ES-I3 (cell line): ENCODE results near the gene BIN2.
"Not testable (repeated sequence)": the region's sequence is repeated elsewhere in the genome, so short reads cannot be mapped to it uniquely, and the experiment has no call there.

Experiments
- H3K36me3 ChIP-seq: 2 replicates; pipeline ENCODE4 v1.6.1; 2013; ENCODE audit warnings: mild to moderate bottlenecking, low read length, control low read depth, moderate library complexity; ENCODE audit not compliant: insufficient read depth
- H3K4me1 ChIP-seq: 2 replicates; pipeline ENCODE4 v1.6.1; 2013; ENCODE audit warnings: mild to moderate bottlenecking, control low read depth, low read length; ENCODE audit not compliant: insufficient read depth
- H3K9ac ChIP-seq: 2 replicates; pipeline ENCODE4 v1.6.1; 2013; ENCODE audit warnings: low read depth, mild to moderate bottlenecking, low read length, moderate library complexity
- H3K9me3 ChIP-seq: 2 replicates; pipeline ENCODE4 v1.6.1; 2013; ENCODE audit warnings: mild to moderate bottlenecking, low read length, moderate library complexity; ENCODE audit not compliant: control insufficient read depth, insufficient read depth

BIN2 gene

DNA sequence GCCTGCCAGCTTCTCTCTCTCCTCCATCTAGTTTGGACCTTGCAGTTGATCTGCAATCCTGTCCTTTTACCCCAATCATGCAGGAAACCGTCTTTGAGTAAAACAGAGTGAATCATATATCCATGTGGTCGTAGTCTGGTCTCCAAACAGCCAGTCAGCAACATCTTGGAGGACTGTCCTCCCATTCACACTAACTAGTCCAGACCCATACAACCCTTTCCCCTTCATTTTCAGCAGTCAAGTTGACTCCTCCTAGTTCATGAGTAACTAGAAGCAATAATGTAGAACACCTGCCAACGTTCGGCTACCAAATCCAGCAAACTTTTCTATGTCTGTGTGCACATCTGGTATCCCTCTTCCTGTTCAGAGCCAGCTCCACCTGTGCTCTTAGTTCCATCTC, 10.8 kb upstream of the BIN2 start:
- Histone ChIP-seq H3K36me3 (no peaks in the 10 kb centered on the region), H3K9me3 (no peaks in the 10 kb centered on the region), H3K4me1 (no peaks in the 10 kb centered on the region), H3K9ac (no peak overlapping the region)

DNA sequence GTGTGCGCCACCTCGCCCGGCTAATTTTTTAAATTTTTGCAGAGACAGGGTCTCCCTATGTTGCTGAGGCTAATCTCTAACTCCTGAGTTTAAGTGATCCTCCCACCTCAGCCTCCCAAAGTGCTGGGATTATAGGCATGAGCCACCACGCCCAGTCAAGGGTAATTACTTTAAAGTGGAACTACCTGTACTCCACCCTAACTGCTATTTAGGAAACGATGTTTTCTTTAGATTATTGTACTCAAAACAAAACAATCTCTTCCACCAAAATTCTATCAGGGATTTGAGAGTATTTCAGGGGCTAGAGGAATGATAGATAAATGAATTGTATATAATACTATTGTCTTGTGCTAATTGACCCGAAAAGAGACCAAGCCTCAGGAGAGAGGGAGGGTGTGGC, 9.6 kb upstream of the BIN2 start:
- Histone ChIP-seq H3K9ac (no peak overlapping the region), H3K9me3 (no peaks in the 10 kb centered on the region), H3K4me1 (no peaks in the 10 kb centered on the region), H3K36me3 (no peaks in the 10 kb centered on the region)

DNA sequence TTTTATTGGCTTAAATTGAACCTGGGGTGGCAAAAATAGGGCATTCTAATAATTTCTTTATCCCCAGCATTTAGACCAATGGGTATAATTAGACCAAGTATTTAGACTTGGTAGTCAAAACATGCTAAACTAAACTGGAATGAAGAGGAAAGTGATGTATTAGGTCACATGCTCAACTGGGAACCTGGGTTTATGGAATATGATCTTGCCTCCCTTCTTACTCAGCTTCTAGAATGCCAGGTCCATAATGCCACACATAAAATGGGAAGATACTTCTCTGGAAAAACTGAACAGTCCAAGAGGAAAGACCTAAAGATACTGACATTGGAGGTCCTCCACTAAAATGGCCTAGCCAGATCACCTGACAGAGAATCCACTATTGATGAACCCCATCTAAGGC, 6.2 kb upstream of the BIN2 start:
- Histone ChIP-seq H3K4me1 (peaks cover 4% of the 10 kb centered on the region; the same call in 1 of the 2 replicates), H3K9ac (no peak overlapping the region), H3K9me3 (no peaks in the 10 kb centered on the region), H3K36me3 (no peaks in the 10 kb centered on the region)

DNA sequence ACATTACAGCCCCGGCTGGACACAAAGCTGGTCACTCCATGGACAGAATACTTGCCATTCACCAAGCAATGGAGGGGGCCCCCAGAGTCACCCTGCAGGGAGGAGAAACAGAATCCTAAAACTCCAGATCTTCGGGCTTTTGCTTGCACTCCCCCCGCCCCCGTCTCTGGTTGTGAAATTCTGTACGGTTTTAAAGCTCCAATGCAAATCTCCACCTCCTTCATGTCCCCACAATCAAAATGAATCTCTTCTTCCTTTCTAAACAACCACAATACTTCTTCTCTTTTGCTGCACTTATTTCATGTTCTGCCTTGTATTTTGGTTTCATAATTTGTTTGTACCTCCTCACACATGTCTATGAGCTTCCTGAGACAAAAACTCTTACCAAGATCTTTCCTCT, 5.8 kb upstream of the BIN2 start:
- Histone ChIP-seq H3K9ac (no peak overlapping the region), H3K36me3 (no peaks in the 10 kb centered on the region), H3K4me1 (peaks cover 4% of the 10 kb centered on the region; the same call in 1 of the 2 replicates), H3K9me3 (no peaks in the 10 kb centered on the region)

DNA sequence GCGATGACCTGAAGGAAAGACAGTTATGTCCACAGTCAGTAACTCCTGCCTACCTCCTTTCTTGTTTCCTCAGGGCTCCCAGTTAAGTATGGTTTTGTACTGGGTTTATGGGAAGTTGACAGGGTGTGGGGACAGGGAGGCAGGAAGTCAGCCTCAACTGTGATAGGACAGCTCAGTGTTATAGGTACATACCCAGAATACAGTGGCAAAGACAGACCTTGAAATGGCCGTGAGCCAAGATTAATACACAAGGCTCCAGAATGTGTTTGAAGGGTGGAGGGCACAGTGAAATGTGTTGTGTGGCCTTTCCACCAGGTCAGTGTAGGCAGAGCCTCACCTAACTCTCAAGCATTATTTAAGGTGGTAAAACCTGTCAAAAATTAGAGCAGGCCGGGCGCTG, 4.6 kb upstream of the BIN2 start:
- no peak overlapping the region for H3K9ac ChIP-seq
- no peaks in the 10 kb centered on the region for H3K36me3 ChIP-seq
- peaks cover 4% of the 10 kb centered on the region; the same call in 1 of the 2 replicates for H3K4me1 ChIP-seq
- no peaks in the 10 kb centered on the region for H3K9me3 ChIP-seq

DNA sequence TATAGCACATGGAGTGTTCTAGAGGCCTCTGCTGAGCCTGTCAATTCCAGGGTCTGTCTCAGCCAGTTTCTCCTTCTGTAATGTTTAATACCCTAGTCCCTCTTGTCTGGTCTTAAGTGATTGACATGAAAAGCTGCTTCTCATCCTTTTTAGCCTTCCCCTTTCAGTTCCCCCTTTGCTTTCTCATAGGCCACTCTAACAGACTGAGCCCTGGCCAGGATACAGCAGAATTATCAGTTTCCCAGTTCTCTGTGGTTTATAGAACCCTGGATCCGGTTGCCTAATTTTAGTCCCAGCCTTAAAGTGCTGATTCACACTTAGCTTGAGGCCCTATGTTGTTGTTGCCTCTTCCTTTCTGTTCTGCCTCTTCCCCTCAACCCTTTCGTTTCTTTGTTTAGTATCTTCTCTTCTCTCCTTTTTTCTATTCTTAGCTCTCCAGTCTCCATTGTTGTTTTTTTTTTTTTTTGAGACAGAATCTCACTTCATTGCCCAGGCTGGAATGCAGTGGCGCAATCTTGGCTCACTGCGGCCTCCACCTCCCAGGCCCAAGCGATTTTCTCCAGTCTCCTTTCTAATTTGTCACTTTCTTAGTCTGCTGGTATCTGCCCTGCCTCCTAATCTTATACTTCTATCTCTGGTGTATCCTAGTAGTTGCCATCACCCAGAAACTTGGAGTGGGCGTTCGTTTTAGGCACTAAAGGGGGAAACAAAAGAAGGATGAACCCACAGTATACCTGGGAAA, 2.9 kb upstream of the BIN2 start:
- Histone ChIP-seq H3K4me1 (peaks cover 6% of the 10 kb centered on the region; the same call in 1 of the 2 replicates), H3K36me3 (no peaks in the 10 kb centered on the region), H3K9me3 (no peaks in the 10 kb centered on the region), H3K9ac (no peak overlapping the region)

DNA sequence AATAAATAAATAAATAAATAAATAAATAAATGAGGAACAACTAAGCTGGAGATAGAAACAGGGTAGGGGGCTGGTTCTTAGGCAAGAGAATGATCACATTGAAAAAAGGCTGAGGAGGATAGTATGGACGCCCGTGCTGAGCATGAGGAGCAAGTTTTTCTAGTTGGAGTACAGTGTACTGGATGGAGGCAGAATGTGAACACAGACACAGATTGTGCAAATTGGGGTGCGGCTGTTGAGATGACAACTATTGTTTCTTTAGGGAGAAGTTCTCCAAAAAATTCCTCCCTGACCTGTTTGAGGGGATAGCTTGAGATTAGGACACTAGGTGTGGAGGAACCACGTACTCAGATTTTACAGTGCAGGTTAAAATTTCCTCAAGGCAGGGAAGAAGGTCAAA, 979 bp upstream of the BIN2 start:
- Histone ChIP-seq H3K9ac (no peak overlapping the region), H3K4me1 (peaks cover 16% of the 10 kb centered on the region), H3K36me3 (no peaks in the 10 kb centered on the region), H3K9me3 (no peaks in the 10 kb centered on the region)

DNA sequence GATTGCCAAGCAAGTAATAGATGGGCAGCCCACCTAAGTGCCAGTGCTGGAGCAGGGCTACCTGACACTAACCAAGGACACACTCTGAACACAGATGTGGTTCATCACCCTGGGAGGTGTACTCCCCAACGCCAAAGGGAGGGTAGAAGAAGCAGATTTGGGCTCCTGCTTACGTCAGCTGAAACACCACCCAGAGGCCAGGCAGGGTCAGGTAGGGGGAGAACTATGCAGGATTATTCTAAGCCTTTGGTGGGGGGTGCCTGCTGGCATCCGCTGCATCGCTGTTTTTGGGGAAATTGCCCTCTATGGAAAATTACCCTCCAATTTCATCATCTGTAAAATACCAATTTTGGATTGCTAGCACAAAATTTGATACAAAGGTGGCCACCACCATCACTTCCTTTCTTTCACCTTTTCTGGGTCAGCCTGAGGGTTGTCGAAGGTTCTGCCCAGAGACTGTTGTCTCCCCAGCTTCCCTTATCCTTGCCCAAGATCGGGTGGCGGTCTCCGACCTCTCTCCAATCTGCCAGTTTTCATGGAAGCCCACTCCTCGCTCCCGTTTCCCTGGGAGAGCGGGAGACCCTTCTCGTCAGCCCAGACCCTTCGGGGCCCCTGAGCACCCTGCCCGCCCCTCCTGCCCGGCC, 535 bp downstream of the BIN2 start:
- H3K4me1 ChIP-seq = peaks cover 25% of the 10 kb centered on the region
- H3K9ac ChIP-seq = no peak overlapping the region
- no peaks in the 10 kb centered on the region for H3K9me3 ChIP-seq
- no peaks in the 10 kb centered on the region for H3K36me3 ChIP-seq

DNA sequence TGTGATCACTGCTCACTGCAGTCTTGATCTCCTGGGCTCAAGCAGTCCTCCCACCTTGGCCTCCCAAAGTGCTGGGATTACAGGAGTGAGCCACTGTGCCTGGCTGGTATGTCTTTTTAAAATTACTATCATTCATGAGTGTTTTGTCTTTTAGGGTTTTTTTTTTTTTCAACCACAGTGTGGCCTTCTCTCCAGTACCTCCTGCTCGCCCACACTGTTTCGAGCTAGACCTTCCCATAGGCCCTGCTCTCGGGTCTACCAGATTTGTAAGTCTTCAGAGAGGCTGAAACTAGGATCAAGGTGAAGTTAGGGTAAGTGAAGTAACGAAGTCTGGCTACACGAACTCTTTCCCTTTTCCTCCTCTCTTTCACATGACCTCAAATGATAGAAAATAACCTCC, 1.5 kb downstream of the BIN2 start:
- H3K9ac ChIP-seq = no peak overlapping the region
- no peaks in the 10 kb centered on the region for H3K36me3 ChIP-seq
- peaks cover 25% of the 10 kb centered on the region for H3K4me1 ChIP-seq

DNA sequence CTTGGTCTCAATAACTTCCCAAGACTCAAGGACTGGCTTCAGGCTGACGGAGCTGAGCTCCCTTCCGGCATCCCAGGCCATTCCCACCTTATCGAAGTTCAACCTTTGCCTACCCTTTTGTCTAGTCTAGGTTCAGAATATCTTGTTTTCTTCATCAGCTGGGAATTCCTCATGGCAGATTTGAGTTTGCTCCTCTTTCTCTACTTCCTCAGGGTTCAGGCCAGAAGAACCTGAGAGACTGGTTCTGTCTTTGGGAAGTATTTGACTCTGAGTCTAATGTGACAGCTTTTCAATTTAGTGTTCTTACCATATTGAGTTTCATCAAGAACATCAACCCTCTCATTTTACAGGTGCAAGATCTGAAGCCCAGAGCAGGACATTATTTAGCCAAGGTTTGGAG, 2.1 kb downstream of the BIN2 start:
- Histone ChIP-seq H3K9ac (no peak overlapping the region), H3K36me3 (no peaks in the 10 kb centered on the region), H3K9me3 (no peaks in the 10 kb centered on the region), H3K4me1 (peaks cover 25% of the 10 kb centered on the region)

More for the DNA sequence above, 1.5 kb downstream of the BIN2 start:
- no peaks in the 10 kb centered on the region for H3K9me3 ChIP-seq

DNA sequence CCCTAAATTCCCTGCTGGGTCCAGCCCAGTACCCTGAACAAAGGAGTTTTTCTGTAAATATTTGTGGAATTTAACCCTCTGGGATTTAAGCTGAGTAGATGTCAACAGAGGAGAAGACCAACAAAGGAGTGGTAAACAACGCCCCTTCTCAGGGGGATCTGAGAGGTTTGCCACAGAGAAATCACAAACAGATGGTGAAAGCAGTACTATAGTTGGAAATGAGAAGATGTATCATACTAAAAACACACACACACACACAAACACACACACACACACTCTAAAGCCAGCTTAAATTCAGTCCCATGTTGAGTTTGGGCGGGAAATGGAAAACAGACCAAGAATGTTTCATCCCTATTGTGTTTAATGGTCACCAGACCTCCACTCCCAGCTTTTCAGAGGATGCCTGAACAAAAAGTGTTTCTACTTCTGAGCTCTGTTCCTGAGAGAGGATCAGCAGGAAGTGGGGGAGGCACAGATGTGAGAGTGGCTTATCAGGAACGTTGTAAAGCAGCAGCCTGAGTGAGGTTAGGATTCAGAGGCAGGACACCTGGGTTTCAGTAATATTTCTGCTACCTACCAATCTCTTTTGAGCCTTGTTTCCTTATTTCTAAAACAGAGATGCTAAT, 3.2 kb downstream of the BIN2 start:
- Histone ChIP-seq H3K4me1 (peaks cover 22% of the 10 kb centered on the region), H3K9me3 (no peaks in the 10 kb centered on the region), H3K9ac (no peak overlapping the region), H3K36me3 (no peaks in the 10 kb centered on the region)

DNA sequence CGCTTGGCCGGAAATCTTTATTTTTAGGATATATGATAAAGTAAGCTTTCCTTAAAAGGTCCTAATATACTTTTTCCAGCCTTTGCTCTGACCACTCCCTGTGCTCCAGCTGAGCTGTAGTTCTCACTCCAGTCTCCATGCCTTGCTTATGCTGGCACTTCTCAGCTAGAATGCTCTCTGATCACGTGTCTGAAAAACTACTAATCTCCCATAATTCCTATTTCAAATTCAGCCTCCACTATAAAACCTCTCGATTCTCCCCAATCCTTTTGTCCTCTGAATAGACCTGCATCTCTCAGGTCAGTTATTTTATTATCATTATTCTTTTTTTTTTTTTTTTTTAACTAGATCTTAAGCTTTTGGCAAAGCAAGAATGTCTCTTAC, 3.7 kb downstream of the BIN2 start:
- no peaks in the 10 kb centered on the region for H3K36me3 ChIP-seq
- H3K9ac ChIP-seq = no peak overlapping the region
- no peaks in the 10 kb centered on the region for H3K9me3 ChIP-seq
- peaks cover 22% of the 10 kb centered on the region for H3K4me1 ChIP-seq

DNA sequence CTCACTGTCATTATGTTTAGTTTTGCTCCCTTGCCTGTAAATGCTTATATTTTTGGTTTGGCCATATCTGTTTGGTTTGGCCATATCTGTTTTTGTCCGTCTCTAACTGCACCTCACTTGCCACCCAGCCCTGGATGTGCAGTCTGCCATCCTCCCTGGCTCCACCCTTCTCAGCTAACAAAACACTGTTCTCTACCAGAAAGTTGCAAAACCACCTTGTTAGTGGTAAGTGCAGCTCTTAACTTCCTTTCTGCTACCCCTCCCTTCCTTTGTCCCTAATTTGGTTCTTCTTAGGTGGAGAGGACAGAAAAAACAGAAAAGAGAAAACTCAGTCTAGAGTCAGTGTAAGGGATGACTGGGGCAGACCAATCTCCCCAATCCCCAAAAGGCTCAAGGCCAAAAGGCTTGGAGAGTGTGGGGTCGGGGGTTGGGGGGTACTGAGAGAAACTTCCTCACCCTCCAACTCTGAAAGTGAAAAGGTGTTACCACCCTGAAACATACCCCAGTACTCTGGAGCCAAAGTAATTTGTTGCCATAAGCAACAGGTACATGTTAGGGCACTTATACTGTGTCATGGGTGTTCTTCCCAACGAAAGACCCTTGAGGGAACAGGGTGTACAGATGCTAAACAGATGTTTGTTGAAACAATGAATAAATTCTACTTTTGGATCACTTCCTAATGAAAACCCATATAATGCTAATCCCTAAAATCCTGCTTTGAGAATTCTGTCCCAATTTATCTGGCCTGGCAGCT, 5.0 kb downstream of the BIN2 start:
- no peak overlapping the region for H3K9ac ChIP-seq
- no peaks in the 10 kb centered on the region for H3K36me3 ChIP-seq
- peaks cover 22% of the 10 kb centered on the region for H3K4me1 ChIP-seq
- no peaks in the 10 kb centered on the region for H3K9me3 ChIP-seq

DNA sequence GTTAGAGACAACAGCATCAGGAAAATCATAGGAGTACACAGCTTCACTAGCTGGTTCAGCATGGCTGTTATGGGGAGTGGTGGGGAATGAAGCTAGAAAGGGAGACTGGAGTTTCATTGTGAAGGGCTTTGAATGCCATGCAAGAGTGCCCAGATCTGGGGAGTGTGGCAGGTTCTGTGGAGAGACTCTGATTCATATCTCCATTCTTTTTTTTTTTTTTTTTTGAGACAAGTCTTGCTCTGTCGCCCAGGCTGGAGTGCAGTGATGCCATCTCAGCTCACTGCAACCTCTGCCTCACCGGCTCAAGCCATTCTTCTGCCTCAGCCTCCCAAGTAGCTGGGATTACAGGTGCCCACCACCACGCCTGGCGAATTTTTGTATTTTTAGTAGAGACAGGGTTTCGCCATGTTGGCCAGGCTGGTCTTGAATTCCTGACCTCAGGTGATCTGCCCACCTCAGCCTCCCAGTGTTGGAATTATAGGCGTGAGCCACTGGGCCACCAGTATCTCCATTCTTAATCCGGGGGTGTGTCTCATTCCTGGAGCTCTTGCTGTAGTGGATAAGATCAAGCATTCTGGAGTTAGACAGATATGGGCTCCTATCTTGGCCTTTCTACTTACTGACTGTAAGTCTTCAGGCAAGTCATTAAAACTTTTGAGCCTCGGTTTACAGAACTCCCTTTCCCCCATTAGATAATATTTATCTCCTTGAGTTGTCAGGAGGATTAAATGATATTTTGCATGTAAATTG, 5.7 kb downstream of the BIN2 start:
- H3K4me1 ChIP-seq = peaks cover 20% of the 10 kb centered on the region
- H3K9ac ChIP-seq, H3K9me3 ChIP-seq, H3K36me3 ChIP-seq: not testable (repeated sequence)
